Cardiac septum (tissue), 1 donor: ENCODE measurements around the gene CLEC18B. TPM values are rescaled to one million over a fixed set of nuclear protein-coding genes. Genes with fewer than 3 reads are reported as not detected.
"Not testable (repeated sequence)": the region's sequence is repeated elsewhere in the genome, so short reads cannot be mapped to it uniquely, and the experiment has no call there.

Experiments
- DNase-seq: peaks from one replicate; pipeline ENCODE4 v3.0.0-alpha.2; 2020; ENCODE audit warnings: low spot score
- intact Hi-C: fragments of 100-400 bp; cut with DNase I; formaldehyde crosslinking; loops from one replicate; pipeline ENCODE4 v1.14.0; 2022
- total RNA-seq: library from RNA; stranded (reverse); fragmentation: NEBNext Ultra II Directional; extraction: Animal tissue kit (Norgen Biotek cat#: 25700); gene quantifications from one replicate; pipeline ENCODE4 v1.2.1, GENCODE V29; 2021
- donor health status: DM: no; HTN: no; CAD: no.

Gene CLEC18B
- total RNA-seq, 1 donor from 2014 or later = 0.38 TPM

DNA sequence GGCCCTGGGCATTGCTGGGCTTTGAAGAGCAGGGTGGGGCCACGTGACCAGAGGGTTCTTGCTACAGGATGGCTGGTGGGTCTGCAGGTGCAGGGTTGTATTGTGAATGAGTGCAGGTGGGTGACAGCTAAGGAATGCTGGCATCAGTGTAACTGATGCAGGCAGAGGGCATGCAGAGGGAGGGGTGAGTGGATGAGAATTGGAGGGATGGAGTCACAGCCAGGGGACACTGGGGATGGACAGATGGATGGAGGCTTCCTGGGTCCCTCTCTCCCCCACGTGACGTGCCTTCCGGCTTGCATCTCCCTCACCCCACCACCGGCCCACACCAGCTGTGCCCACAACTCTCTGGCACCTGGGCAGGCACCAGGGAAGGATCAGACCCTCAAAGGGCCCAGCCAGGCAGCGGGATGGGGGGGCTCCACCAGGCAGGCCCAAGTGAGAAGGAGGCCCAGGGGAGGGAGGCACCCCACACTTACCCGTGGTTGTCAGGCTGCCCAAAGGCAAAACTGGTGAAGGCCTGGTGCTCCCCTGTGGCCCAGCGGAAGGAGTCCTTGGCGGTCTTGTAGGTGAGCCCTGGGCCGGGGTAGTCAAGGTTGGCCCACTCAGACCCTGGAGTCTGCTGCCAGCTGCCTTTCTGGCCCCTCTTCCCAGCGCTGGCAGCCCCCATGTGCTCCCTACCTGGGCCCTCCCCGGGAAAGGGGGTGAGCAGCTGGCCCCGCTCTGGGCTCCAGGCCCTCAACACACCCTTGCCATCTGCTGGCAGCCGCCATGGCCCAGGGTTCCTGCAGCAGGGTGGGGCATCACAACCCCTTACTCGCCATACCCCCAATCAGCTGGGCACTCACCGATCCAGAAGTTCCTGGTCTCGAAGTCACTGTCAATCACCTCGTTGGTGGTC lies 11.0 kb downstream of the CLEC18B start:
- DNase-seq, intact Hi-C loops: not testable (repeated sequence)

DNA sequence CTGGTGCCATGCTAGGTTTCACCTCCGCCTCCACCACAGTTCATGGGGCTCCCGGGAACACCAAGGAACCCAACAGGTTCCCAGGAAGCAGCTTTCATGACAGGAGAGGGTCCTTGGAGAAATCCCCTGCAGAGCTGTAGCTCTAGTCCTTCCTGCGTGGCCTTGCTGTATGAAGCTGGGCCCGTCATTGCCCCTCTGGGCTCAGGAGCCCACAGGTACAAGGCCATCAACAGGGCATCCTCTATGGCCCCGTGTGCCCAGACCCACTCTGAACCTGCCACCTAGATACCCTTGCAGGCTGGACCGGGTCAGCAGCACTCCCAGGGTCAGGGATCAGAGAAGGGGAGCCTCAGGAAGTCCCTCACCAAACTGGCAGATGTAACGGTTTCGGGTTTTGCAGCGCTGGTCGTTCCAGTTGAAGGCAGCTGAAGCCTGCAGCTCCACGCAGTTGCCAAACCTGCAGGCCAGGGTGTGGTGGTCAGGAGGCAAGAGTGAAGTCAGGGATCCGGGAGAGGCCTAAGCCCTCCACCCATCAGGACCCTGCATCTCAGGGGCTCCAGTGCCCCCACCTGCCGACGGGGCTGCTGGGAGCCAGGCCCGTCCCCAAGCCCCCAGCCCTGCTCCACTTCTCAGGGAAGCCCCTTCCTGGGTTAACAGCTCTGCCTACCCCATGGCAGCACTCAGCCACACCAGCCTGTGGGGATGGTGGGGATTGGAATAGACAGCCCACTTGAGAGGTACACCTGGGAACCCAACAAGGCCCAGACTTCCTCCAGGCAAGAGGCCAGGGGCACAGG lies 11.9 kb downstream of the CLEC18B start:
- intact Hi-C loops, DNase-seq: not testable (repeated sequence)

DNA sequence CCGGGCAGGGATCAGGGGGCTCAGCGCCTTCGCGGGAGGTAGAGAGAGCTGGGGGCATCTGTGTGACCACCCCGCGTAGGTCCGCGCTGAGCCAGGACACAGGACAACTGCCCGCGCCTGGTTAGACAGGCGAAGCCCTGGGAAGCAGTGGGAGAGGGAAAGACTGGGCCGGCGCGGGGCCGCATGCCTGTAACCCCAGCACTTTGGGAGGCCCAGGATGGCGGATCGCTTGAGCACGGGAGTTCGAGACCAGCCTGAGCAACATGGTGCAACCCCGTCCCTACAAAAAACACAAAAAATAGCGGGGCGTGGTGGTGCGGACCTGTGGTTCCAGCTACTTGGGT lies 13.9 kb downstream of the CLEC18B start:
- intact Hi-C loops, DNase-seq: not testable (repeated sequence)

DNA sequence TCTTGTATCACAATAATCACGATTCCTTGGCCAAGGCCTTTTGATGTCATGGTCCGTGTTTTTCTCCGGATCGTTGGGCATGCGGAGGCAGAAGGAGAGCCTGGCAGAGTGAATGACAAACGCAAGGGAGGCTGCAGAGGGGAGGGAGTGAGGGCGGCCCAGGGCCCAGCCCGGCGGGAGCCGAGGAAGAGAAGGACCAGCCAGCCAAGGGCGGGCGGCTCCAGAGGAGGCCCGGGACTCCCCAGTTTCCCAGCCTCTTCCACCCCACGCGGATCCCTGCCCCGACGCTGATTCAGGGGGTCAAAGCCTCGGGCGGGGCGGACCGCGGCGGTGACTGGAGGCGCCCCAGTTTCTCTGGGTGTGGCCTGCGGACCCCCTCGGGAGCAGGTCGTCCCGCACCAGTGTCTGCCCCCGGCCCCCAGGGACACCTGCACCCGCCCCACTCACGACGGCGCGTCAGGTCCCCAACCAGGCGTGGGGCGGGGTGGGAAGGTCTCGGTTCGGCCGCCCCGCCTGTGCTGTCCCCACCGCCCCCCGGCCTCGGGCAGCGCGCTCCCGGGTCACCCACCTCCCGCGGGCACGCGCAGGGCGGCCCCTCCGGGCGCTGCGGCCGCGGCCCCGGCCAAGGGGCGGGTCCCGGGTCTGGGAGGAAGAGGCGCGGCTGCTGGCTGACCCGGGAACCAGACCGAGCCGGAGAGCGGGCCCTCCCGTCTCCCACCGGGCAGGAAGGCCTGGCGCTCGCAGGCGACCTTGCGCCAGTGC lies 14.5 kb downstream of the CLEC18B start:
- intact Hi-C loops, DNase-seq: not testable (repeated sequence)

DNA sequence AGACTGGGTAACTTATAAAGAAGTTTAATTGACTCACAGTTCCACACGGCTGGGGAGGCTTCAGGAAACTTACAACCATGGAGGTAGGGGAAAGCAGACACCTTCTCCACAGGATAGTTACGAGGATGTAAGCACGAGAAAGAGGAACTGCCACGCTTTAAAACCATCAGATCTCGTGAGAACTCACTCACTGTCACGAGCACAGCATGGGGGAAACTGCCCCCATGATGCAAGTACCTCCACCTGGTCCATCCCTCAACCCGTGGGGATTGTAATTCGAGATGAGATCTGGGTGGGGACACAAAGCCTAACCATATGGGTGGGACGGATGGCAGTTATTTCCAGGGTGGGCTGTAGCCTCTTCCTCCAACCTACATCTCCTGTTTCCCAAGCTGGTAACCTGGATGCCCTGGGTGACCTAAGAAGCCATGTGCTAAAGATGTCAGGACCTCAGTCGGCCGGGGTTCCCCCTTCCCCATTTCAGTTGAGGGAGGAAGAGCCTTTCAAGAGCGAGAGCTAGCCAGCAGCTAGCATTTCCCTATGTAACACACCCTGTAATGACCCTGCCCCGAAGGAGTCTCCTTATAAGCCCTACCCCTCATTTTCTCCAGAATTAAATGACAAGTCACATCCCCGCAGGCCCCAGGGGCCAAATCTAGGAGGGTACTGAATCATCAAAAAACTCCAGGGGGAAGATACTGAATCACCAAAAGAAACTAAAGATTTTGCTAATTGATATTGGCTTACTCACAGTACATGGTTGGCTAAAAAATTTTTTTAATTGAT lies 16.9 kb downstream of the CLEC18B start:
- DNase-seq, intact Hi-C loops: not testable (repeated sequence)

DNA sequence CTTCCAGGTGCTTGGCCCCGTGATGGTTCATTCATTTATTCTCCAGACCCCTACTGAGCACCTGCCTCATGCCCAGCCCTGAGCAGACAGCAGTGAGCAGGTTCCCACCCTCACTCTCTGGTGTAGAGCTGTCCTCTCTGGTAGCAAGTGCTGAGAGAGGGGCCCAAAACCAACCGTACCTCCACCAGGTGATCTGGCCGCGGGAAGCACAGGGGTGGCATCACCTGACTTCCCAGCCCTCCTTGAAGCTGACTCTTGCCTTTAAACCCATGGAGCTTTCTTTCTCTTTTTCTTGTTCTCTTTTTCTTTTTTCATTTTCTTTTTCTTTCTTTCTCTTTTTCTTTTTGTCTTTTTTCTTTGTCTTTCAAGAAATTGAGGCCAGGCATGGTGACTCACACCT lies 21.0 kb downstream of the CLEC18B start:
- intact Hi-C loops = not testable (repeated sequence)

DNA sequence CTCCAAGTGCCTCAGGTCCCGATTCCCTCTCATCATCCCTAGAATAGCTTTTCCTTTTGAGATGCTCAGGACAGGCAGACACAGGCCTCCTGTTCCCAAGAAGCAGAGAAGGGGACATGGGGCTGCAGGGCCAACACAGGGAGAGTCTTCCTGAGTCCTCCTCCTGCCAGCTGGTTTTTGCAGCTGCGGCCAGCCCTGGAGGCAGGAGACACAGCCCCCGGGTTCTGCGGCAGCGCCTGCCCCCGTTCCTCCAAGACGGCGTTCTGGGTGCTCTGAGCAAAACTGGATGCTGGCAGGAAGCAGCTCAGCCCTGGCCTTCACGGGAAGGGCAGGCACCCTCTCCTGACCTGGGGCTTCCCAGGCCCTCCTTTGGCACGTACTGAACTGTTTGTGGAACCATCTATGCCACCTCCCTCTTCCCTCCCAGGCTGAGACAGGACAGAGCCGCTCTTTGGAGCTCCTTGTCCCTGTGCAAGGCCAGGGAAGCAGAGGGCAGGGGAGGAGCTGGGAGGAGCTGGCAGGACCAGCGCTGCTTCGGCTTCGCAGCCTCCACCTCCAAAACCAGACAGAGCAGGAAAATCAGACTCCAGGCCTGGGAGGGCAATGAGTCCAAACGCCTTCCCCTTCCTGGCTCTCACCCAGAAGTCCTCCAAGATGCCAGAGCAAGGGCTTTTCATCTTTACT lies 22.9 kb downstream of the CLEC18B start:
- intact Hi-C loops, DNase-seq: not testable (repeated sequence)

More for the DNA sequence above, 21.0 kb downstream of the CLEC18B start:
- not testable (repeated sequence) for DNase-seq

DNA sequence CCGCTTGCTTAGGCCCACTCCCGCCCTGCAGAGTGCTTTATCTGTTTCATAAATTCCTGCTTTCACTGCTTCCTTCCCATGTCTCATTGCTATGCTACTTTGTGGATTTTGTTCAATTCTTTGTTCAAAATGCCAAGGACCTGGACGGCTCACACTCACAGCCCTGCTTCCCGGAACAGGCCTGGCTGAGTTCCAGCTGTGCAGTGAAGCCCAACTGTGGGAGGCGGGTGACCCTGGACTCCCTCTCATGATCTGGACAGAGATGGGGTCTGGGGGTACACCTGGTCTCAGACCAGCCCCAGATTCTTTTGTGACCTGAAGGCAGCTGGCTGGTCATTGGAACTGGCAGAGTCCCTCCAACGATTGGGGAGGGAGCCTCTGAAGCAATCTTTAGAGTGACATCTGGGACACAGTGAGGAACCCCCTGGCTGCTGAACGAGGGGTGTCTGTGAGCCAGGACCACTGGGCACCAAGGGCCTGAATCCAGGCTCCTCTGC lies 24.7 kb downstream of the CLEC18B start:
- DNase-seq, intact Hi-C loops: not testable (repeated sequence)

DNA sequence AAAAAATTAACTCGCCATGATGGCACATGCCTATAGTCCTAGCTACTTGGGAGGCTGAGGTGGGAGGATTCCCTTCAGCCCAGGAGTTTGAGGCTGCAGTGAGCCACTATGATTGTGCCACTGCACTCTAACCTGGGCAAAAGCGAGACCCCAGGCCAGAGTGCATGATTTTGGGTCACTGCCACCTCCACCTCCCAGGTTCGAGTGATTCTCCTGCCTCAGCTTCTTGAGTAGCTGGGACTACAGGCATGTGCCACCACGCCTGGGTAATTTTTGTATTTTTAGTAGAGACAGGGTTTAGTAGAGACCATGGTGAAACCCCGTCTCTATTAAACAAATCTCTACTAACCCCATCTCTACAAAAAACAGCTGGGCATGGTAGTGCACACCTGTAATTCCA lies 26.7 kb downstream of the CLEC18B start:
- intact Hi-C loops, DNase-seq: not testable (repeated sequence)

DNA sequence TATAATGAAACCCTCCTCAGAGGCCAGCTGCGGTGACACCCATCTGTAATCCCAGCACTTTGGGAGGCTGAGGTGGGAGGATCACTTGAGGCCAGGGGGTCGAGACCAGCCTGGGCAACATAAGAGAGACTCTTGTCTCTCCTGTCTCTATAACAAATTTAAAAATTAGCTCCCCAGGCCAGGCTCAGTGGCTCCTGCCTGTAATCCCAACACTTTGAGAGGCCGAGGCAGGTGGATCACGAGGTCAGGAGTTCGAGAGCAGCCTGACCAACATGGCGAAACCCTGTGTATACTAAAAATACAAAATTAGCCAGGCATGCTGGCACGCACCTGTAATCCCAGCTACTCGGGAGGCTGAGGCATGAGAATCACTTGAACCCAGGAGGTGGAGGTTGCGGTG lies 27.1 kb downstream of the CLEC18B start:
- intact Hi-C loops, DNase-seq: not testable (repeated sequence)

DNA sequence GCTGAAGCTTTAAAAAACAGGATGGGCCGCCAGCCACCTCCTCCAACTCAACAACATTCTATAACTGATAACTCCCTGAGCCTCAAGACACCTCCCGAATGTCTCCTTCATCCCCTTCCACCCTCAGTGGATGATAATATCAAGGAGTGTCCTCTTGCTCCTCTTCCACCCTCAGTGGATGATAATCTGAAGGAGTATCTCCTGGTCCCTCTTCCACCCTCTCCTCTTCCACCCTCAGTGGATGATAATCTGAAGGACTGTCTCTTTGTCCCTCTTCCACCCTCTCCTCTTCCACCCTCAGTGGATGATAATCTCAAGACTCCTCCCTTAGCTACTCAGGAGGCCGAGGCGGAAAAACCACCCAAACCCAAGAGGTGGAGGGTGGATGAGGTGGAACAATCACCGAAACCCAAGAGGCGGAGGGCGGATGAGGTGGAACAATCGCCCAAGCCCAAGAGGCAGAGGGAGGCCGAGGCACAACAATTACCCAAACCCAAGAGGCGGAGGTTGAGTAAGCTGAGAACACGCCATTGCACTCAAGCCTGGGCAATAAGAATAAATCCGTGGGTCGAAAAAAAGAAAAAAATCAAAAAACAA lies 29.7 kb downstream of the CLEC18B start:
- intact Hi-C loops, DNase-seq: not testable (repeated sequence)

DNA sequence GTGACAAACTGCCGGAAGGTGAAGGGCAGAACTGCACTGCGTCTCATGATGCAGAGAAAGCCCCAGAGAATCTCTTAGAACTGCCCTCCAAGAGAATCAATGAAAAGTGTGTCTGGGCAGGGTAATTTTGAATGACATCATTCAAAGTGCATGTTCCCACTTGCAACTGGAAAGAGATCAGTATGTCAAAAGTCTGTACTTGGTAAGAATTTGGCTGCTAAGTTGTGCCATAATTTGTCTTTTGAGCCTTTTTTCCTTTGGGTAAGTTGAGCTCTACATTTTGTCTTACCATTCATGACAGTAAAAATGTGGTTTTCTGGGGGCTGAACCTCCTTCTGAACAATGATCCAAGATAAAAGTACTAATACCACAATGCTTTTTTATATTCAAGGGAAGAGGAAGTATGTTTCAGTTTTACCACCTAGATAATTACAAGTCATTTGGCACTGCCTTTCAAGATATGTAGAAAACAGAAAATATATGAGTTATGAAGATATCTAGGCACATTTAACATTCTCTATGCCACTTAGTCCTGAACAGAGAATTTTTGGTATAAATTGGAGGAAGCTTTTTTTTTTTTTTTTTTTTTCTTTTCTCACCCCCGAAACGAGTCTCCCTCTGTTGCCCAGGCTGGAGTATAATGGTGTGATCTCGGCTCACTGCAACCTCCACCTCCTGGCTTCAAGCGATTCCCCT lies 38.8 kb downstream of the CLEC18B start:
- intact Hi-C loops, DNase-seq: not testable (repeated sequence)

DNA sequence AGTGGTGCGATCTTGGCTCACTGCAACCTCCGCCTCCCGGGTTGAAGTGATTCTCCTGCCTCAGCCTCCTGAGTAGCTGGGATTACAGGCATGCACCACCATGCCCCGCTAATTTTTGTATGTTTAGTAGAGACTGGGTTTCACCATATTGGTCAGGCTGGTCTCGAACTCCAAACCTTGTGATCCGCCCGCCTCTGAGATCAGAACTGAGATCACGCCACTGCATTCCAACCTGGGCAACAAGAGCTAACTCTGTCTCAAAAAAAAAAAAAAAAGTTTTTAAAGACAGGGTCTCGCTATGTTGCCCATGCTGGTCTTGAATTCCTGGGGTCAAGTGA lies 47.5 kb downstream of the CLEC18B start:
- intact Hi-C loops, DNase-seq: not testable (repeated sequence)

DNA sequence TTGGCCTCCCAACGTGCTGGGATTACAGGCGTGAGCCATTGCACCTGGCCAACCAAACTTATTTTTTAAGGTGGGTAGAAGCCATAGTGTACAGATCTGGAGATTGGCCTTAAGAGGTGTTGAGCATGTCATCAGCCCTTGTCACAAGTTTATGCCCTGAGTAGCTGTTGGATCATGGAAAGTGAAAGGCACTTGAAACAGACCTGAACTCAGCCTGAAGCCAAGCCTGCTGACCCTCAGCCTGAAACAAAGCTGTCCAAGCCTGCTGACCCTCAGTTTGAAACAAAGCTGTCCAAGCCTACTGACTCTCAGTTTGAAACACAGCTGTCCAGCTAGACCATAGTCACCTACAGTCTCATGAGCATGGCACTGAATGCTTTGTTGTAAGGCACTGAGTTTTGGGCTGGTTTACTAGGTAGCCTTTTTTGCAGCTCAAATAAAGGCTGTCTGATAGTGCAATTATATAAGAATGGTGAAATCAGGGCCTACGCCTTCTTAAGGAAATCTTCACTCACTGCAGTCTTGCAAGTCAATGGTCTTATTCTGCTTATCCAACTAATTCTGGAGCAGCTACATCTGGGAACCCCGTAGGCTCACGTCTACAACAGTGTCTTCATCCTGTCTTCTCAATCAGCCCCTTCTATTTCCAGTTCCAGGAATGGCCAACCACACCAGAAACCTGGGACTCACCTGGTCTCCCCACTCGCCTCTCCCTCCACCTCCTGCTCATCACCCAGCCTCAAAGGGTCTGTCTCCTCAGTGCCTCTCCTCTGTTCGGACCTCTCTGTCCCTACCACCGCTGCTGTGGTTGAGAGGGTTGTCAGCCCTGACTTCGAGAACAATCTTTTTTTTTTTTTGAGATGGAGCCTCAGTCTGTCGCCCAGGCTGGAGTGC lies 48.1 kb downstream of the CLEC18B start:
- DNase-seq = no peak
- intact Hi-C loops = no loop called here

DNA sequence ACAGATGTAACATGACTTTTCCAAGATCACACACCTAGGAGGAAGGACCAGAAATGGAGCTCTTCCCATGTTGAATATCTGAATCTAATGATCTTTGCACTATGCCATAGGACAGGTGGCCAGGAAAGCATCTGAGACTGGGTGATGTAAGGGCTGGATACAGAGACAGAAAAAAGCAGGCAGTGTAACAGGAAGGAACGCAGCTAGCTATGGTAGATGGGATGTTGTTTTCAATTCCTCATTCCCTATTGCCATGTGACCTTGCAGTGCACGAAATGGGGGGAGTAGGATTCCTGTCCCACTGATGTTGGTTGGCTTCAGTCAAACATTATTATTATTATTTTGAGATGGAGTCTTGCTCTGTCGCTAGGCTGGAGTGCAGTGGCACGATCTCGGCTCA lies 48.9 kb downstream of the CLEC18B start:
- intact Hi-C loops = no loop called here
- no peak for DNase-seq

DNA sequence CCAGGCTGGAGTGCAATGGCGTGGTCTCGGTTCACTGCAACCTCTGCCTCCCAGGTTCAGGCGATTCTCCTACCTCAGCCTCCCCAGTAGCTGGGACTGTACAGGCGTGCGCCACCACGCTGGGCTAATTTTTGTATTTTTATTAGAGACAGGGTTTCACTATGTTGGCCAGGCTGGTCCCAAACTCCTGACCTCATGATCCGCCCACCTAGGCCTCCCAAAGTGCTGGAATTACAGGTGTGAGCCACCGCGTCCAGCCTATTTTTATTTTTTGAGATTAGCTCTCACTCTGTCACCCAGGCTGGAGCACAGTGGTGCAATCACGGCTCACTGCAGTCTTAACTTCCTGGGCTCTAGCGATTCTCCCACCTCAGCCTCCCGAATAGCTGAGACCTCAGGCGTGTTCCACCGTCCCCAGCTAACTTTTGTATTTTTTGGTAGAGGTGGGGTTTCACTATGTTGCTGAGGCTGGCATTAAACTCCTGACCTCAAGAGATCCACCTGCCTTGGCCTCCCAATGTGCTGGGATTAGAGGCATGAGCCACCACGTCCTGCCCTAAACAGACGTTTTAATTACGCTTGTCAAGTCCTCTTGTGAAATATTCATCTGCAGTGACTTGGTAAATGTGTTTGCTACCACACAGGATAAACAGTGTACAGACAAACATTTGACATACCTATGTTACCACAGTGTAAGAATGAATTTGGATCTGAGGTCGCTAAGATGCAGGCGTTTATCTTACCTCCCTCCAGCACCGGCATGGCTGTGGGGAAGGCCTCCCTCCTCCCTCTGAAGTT lies 50.7 kb downstream of the CLEC18B start:
- DNase-seq, intact Hi-C loops: not testable (repeated sequence)
